Fibroblast of lung (primary cell): ENCODE measurements around the gene PHEX.

Source experiments
- EZH2 ChIP-seq: IDR thresholded peaks from 2 replicates; pipeline ENCODE4 v1.5.1; 2012; ENCODE audit warnings: low read length, control low read depth, mild to moderate bottlenecking; ENCODE audit errors: missing control alignments
- TF ChIP-seq, protein P1 (sequence below), 2 donors: IDR thresholded peaks in 1 of 2; conservative IDR thresholded peaks in 1 of 2; 1 replicate in 1 of 2; 2 replicates in 1 of 2; pipeline ENCODE4 v1.5.1; 2011 to 2012; ENCODE audit warnings: low read length in 2 of 2, control low read depth in 1 of 2, inconsistent platforms in 1 of 2, low read depth in 1 of 2, mild to moderate bottlenecking in 1 of 2

DNA sequence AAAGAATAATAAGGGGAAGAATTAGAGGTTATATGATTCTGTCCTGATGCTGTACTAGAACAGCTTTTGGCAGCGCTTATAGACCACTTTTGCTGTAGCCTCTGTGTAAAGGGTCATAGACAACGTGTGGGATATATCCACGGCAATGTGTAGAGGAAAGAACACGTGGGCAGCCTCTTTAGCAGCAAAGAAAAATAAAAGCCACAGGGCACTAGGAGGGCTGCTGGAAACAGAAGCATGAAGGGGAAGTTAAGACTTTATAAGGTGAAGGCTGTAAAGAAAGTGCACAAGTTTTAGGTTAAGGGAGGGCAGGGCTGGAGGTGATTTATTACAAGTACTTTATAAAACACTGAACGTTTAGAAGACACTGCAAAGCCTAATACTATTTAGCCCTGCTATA, 20.1 kb upstream of the PHEX start:
- TF ChIP-seq, protein P1, sequence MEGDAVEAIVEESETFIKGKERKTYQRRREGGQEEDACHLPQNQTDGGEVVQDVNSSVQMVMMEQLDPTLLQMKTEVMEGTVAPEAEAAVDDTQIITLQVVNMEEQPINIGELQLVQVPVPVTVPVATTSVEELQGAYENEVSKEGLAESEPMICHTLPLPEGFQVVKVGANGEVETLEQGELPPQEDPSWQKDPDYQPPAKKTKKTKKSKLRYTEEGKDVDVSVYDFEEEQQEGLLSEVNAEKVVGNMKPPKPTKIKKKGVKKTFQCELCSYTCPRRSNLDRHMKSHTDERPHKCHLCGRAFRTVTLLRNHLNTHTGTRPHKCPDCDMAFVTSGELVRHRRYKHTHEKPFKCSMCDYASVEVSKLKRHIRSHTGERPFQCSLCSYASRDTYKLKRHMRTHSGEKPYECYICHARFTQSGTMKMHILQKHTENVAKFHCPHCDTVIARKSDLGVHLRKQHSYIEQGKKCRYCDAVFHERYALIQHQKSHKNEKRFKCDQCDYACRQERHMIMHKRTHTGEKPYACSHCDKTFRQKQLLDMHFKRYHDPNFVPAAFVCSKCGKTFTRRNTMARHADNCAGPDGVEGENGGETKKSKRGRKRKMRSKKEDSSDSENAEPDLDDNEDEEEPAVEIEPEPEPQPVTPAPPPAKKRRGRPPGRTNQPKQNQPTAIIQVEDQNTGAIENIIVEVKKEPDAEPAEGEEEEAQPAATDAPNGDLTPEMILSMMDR (conservative IDR thresholded peaks at IDR 0.05 in 1 of 2, IDR thresholded peaks at IDR 0.05 in 1 of 2; ENCODE audit: low read depth in 1 of 2, low read length in 2 of 2), result no peak
- TF ChIP-seq EZH2, result no peak
